Measurements from ENCODE around the gene NHS. TPM values are rescaled to one million over a fixed set of nuclear protein-coding genes. Genes with fewer than 3 reads are reported as not detected.

Gene NHS
- total RNA-seq, 2 donors from 2014 or later = 6.0 to 7.3 TPM

- no peak for TF ChIP-seq CTCF (conservative IDR thresholded peaks at IDR 0.05)
These were observed 97.4 kb downstream of the NHS start for GRCh38 chrX:17472424-17472823.

GRCh38 chrX:17473021-17473420 lies 98.0 kb downstream of the NHS start:
- H3K9ac ChIP-seq (ENCODE audit: extremely low read depth, low read length, poor library complexity, severe bottlenecking) = no peak overlapping the region
- no peak for DNase-seq
- 85 to 100% methylated on average over 1 to 2 of the region's 2 CpGs for WGBS, 2 experiments (ENCODE audit: insufficient coverage in 1 of 2, insufficient read length in 1 of 2)
- no peak overlapping the region for H3K27ac ChIP-seq (ENCODE audit: low read depth, low read length)
- H3K4me3 ChIP-seq (ENCODE audit: low read length) = no peak overlapping the region
- H3K36me3 ChIP-seq (ENCODE audit: control insufficient read depth, insufficient read depth, low read length) = no peaks in the 10 kb centered on the region
- Mint-ChIP-seq H3K4me3 (no peak overlapping the region), H3K27me3 (ENCODE audit: insufficient read depth) (peaks cover 4% of the 10 kb centered on the region), H3K4me1 (peaks cover 4% of the 10 kb centered on the region), H3K27ac (no peak overlapping the region), H3K36me3 (ENCODE audit: low read depth) (no peaks in the 10 kb centered on the region), H3K9me3 (no peaks in the 10 kb centered on the region)
- TF ChIP-seq CTCF (conservative IDR thresholded peaks at IDR 0.05) = no peak
- no peaks in the 10 kb centered on the region for H3K4me1 ChIP-seq (ENCODE audit: control insufficient read depth, insufficient read depth, low read length)
- H3K9me3 ChIP-seq (ENCODE audit: control insufficient read depth, low read length) = no peaks in the 10 kb centered on the region
- no peaks in the 10 kb centered on the region for H3K27me3 ChIP-seq (ENCODE audit: control insufficient read depth, insufficient read depth, low read length, poor library complexity, severe bottlenecking)

More at GRCh38 chrX:17472424-17472823, 97.4 kb downstream of the NHS start:
- WGBS, 2 experiments (ENCODE audit: insufficient coverage in 1 of 2, insufficient read length in 1 of 2) = 88% methylated on average over 1 of the region's 1 CpG; no CpG with 5 or more reads in 1 of the 2 experiments
- Histone ChIP-seq H3K4me3 (ENCODE audit: low read length) (no peak overlapping the region), H3K36me3 (ENCODE audit: control insufficient read depth, insufficient read depth, low read length) (no peaks in the 10 kb centered on the region), H3K27ac (ENCODE audit: low read depth, low read length) (no peak overlapping the region), H3K9ac (ENCODE audit: extremely low read depth, low read length, poor library complexity, severe bottlenecking) (no peak overlapping the region), H3K27me3 (ENCODE audit: control insufficient read depth, insufficient read depth, low read length, poor library complexity, severe bottlenecking) (no peaks in the 10 kb centered on the region), H3K4me1 (ENCODE audit: control insufficient read depth, insufficient read depth, low read length) (no peaks in the 10 kb centered on the region), H3K9me3 (ENCODE audit: control insufficient read depth, low read length) (no peaks in the 10 kb centered on the region)
- Mint-ChIP-seq H3K4me3 (no peak overlapping the region), H3K4me1 (peaks cover 4% of the 10 kb centered on the region), H3K27me3 (ENCODE audit: insufficient read depth) (peaks cover 4% of the 10 kb centered on the region), H3K27ac (no peak overlapping the region), H3K36me3 (ENCODE audit: low read depth) (no peaks in the 10 kb centered on the region), H3K9me3 (no peaks in the 10 kb centered on the region)
- DNase-seq = no peak

- Mint-ChIP-seq H3K4me1 (peaks cover 4% of the 10 kb centered on the region), H3K9me3 (no peaks in the 10 kb centered on the region), H3K27me3 (ENCODE audit: insufficient read depth) (peaks cover 4% of the 10 kb centered on the region), H3K36me3 (ENCODE audit: low read depth) (no peaks in the 10 kb centered on the region), H3K4me3 (no peak overlapping the region), H3K27ac (no peak overlapping the region)
- H3K9ac ChIP-seq (ENCODE audit: extremely low read depth, low read length, poor library complexity, severe bottlenecking) = no peak overlapping the region
- no peaks in the 10 kb centered on the region for H3K4me1 ChIP-seq (ENCODE audit: control insufficient read depth, insufficient read depth, low read length)
- no peak overlapping the region for H3K27ac ChIP-seq (ENCODE audit: low read depth, low read length)
- no peaks in the 10 kb centered on the region for H3K9me3 ChIP-seq (ENCODE audit: control insufficient read depth, low read length)
- no peak overlapping the region for H3K4me3 ChIP-seq (ENCODE audit: low read length)
- H3K36me3 ChIP-seq (ENCODE audit: control insufficient read depth, insufficient read depth, low read length) = no peaks in the 10 kb centered on the region
- no peak for TF ChIP-seq CTCF (conservative IDR thresholded peaks at IDR 0.05)
- no peaks in the 10 kb centered on the region for H3K27me3 ChIP-seq (ENCODE audit: control insufficient read depth, insufficient read depth, low read length, poor library complexity, severe bottlenecking)
- DNase-seq = no peak
- WGBS, 2 experiments (ENCODE audit: insufficient coverage in 1 of 2, insufficient read length in 1 of 2) = 95% methylated on average over 2 of the region's 2 CpGs; no CpG with 5 or more reads in 1 of the 2 experiments
These were observed 99.9 kb downstream of the NHS start for GRCh38 chrX:17474892-17475291.
